ENCODE data around the gene SEMA3C.

The SEMA3C gene

DNA sequence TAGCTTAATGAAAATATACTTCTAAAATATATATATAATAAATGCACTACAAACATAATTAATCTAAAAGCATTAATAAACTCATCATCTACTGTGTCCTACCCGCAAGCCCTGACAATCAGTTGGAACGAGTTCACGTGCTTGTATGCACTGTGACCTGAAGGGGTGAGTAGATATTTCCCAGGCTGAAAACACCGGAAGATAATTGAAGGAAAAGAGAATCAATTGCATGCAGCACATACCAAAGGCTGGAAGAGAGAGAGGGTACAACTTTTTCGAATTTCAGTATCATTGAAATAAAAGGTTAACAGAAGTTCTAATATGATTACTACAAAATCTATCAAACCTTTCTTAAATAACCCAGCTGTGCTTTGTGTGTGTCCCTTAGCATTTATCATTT is 94.6 kb downstream of the SEMA3C start:
- in situ Hi-C loops (cut with MboI; ENCODE audit: low sequenced_read_pairs, unreplicated experiment) = no loop called here
- TF ChIP-seq, protein P1, sequence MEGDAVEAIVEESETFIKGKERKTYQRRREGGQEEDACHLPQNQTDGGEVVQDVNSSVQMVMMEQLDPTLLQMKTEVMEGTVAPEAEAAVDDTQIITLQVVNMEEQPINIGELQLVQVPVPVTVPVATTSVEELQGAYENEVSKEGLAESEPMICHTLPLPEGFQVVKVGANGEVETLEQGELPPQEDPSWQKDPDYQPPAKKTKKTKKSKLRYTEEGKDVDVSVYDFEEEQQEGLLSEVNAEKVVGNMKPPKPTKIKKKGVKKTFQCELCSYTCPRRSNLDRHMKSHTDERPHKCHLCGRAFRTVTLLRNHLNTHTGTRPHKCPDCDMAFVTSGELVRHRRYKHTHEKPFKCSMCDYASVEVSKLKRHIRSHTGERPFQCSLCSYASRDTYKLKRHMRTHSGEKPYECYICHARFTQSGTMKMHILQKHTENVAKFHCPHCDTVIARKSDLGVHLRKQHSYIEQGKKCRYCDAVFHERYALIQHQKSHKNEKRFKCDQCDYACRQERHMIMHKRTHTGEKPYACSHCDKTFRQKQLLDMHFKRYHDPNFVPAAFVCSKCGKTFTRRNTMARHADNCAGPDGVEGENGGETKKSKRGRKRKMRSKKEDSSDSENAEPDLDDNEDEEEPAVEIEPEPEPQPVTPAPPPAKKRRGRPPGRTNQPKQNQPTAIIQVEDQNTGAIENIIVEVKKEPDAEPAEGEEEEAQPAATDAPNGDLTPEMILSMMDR (IDR thresholded peaks at IDR 0.05; ENCODE audit: borderline replicate concordance, control extremely low read depth, extremely low read depth, insufficient read depth, missing control alignments) = no peak
- no peak for DNase-seq (ENCODE audit: low spot score)

DNA sequence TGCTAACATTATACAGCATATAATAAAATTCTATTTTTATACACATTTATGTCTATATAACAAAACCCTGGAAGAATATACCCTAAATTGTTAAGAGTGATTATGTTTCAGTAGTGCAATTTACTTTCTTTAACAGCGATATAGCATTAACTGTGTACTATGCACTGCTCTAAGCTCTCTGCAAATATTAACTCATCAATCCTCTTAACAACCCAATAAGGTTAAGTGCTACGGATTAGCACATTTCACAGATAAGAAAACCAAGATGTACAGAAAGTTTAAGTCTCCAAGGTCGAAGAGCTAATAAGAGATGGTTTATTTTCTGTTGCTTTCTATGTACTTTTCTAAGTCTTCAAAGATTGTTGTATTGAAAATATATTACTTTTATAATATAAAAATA is 95.8 kb downstream of the SEMA3C start:
- TF ChIP-seq, protein P1 (IDR thresholded peaks at IDR 0.05; ENCODE audit: borderline replicate concordance, control extremely low read depth, extremely low read depth, insufficient read depth, missing control alignments) = no peak
- in situ Hi-C loops (cut with MboI; ENCODE audit: low sequenced_read_pairs, unreplicated experiment) = no loop called here
- no peak for DNase-seq (ENCODE audit: low spot score)

DNA sequence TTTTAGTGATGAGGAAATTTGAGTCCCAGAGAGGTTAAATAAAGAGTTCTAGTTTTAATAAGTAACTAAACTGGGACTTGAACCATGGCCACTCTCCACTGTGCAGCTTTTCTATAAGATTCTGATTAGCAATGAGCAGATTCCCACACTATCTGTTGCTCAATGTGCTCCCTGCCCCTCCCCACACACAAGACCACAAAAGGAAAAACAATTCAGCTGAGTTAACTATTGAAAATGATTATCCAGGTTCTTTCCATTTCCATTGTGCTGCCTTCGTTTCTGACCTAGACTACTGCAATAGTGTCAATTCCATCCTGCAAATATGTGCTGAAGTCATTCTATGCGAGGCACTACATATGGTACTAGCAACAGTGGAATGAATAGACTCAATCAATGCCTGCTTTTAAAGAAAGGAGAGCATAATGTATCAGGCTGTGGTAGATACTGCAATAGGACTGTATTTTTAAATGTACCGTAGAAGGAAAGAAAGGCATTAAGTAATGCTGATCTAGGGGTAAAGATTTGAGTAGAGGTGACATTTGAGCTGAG is 97.0 kb downstream of the SEMA3C start:
- TF ChIP-seq, protein P1 (IDR thresholded peaks at IDR 0.05; ENCODE audit: borderline replicate concordance, control extremely low read depth, extremely low read depth, insufficient read depth, missing control alignments) = no peak
- no peak for DNase-seq (ENCODE audit: low spot score)
- in situ Hi-C loops (cut with MboI; ENCODE audit: low sequenced_read_pairs, unreplicated experiment) = no loop called here

DNA sequence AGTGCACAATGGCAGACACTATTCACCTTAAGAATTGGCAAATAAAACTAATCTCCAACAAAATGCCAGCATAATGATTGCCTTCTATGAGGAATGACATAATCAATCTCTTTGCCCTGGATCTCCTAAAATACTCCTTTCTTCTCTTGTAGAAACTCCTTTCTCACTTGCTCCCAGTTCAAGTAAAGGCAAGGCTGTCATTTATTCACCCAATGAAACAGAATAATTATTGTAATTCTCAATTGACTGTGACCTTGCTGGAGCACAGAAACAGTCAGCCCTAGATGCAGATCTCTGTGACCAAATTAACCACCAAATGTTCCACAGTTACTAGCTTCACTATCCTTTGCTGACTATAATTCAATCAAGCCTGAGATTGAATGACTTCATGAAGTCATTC is 99.3 kb downstream of the SEMA3C start:
- no peak for DNase-seq (ENCODE audit: low spot score)

GRCh38 chr7:80818181-80818580 is 100.7 kb downstream of the SEMA3C start:
- TF ChIP-seq, protein P1 (IDR thresholded peaks at IDR 0.05; ENCODE audit: borderline replicate concordance, control extremely low read depth, extremely low read depth, insufficient read depth, missing control alignments) = no peak
- in situ Hi-C loops (cut with MboI; ENCODE audit: low sequenced_read_pairs, unreplicated experiment) = no loop called here
- DNase-seq (ENCODE audit: low spot score) = no peak

More for the DNA sequence above, 99.3 kb downstream of the SEMA3C start:
- TF ChIP-seq, protein P1 (IDR thresholded peaks at IDR 0.05; ENCODE audit: borderline replicate concordance, control extremely low read depth, extremely low read depth, insufficient read depth, missing control alignments) = no peak
- in situ Hi-C loops (cut with MboI; ENCODE audit: low sequenced_read_pairs, unreplicated experiment) = no loop called here

DNA sequence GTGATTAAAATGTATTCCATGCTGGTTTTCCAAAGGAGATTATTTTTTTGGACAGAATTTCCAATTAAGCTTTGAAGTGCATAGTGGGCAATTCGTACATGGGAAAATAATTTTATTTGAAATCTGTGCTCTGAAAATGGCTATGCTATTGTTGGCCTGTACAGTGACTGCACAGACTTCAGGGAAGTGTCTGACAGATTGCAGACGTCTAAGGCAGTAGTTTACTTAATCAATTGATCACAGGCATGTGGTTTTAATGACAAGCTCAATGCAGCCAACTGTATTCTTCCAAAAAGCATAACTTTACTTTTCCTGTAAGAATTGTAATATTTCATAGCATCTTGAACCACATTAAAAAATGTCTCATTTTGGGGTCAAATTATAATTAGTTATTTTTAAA is 102.0 kb downstream of the SEMA3C start:
- no peak for DNase-seq (ENCODE audit: low spot score)
- in situ Hi-C loops (cut with MboI; ENCODE audit: low sequenced_read_pairs, unreplicated experiment) = no loop called here

More for the DNA sequence above, 102.0 kb downstream of the SEMA3C start:
- TF ChIP-seq, protein P1 (IDR thresholded peaks at IDR 0.05; ENCODE audit: borderline replicate concordance, control extremely low read depth, extremely low read depth, insufficient read depth, missing control alignments) = no peak

All from GM13976 (cell line).